Lung (tissue), 12 donors: Measurements from ENCODE around the gene CEP68. TPM values are rescaled to one million over a fixed set of nuclear protein-coding genes. Genes with fewer than 3 reads are reported as not detected.
A peak's percentile ranks its signal among the peaks of the same experiment; 100 is the strongest.

Experiments used
- ATAC-seq: fragments of 200-7000 bp; cut with Tn5 transposase; one replicate; pipeline ENCODE4 v1.9.1; 2020; ENCODE audit warnings: moderate number of reproducible peaks; ENCODE audit not compliant: insufficient read depth, low FRiP score
- DNase-seq, 3 donors: peaks; one replicate each; pipeline ENCODE4 v3.0.0-alpha.2; 2013 to 2017
- H3K27ac ChIP-seq, 2 donors: one replicate each; pipeline ENCODE4 v1.5.1; 2013; ENCODE audit warnings: mild to moderate bottlenecking in 2 of 2, moderate library complexity in 2 of 2, control low read depth in 1 of 2, inconsistent platforms in 1 of 2, low read depth in 1 of 2, low read length in 1 of 2
- H3K27me3 ChIP-seq, 3 donors: one replicate each; pipeline ENCODE4 v1.5.1; 2013; ENCODE audit warnings: low read length in 2 of 3; ENCODE audit not compliant: control insufficient read depth in 3 of 3, insufficient read depth in 3 of 3
- H3K36me3 ChIP-seq, 4 donors: one replicate each; pipeline ENCODE4 v1.5.1; 2013; ENCODE audit warnings: low read length in 4 of 4, mild to moderate bottlenecking in 1 of 4, moderate library complexity in 1 of 4; ENCODE audit not compliant: control insufficient read depth in 4 of 4, insufficient read depth in 4 of 4
- H3K4me1 ChIP-seq, 5 donors: one replicate each; pipeline ENCODE4 v1.5.1; 2013; ENCODE audit warnings: low read length in 5 of 5, mild to moderate bottlenecking in 2 of 5, moderate library complexity in 1 of 5; ENCODE audit not compliant: control insufficient read depth in 5 of 5, insufficient read depth in 5 of 5
- H3K4me3 ChIP-seq: one replicate; pipeline ENCODE4 v1.5.1; 2013; ENCODE audit warnings: mild to moderate bottlenecking, control low read depth, moderate library complexity
- H3K9ac ChIP-seq, 2 donors: one replicate each; pipeline ENCODE4 v1.5.1; 2013; ENCODE audit warnings: low read length in 2 of 2, control low read depth in 1 of 2; ENCODE audit not compliant: insufficient read depth in 1 of 2
- H3K9me3 ChIP-seq, 4 donors: one replicate each; pipeline ENCODE4 v1.5.1; 2013; ENCODE audit warnings: low read length in 3 of 4, mild to moderate bottlenecking in 1 of 4, moderate library complexity in 1 of 4; ENCODE audit not compliant: control insufficient read depth in 4 of 4, insufficient read depth in 3 of 4
- WGBS, 2 donors: extraction: QIAGEN DNeasy Blood & Tissue Kit; methylation state at CpG; one replicate each; pipeline ENCODE4 v1.1.7; 2013; 5-methylcytosine and 5-hydroxymethylcytosine counted together
- polyA plus RNA-seq, 2 donors: library from polyadenylated mRNA; stranded (reverse); fragments of 200-250 nt; gene quantifications; one replicate each; pipeline ENCODE4 v1.2.1, GENCODE V29; 2013
- total RNA-seq, 2 donors: library from RNA; depleted of rRNA in 1 of 2; stranded (reverse); fragments of >200 nt in 1 of 2; gene quantifications; one replicate each; pipeline ENCODE4 v1.2.1, GENCODE V29; 2014 to 2021
- TF ChIP-seq, protein P1 (sequence below): IDR thresholded peaks from 2 replicates; pipeline ENCODE4 v1.5.1; 2012; ENCODE audit warnings: mild to moderate bottlenecking; ENCODE audit errors: control extremely low read depth, extremely low read depth
- donor health status: control.
- donor health status: control.
- donor health status: Bipolar disorder and iron deficiency.
- donor health status: healthy.
- donor health status: DM: yes; HTN: yes; CAD: no.

Gene CEP68
- total and polyA plus RNA-seq, 4 donors = 3.5 to 28.9 (median 8.8) TPM

DNA sequence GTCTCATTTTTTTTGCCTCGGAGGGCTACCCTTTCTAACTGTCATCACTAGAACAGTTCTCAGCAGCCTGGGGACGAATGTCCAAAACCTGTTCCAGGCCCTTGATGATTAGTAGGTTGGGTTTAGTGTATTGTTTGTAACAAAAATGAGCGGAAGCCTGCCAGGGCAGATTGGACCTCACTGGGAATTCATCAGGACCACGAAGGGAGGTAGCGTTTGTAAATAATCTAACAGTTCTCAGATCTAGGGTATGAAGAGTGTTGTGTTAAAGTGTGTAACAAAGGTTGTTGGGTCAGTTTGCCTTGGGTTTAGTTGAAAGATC is 799 bp downstream of the CEP68 start:
- 2 to 4% methylated on average over 5 of the region's 5 CpGs for WGBS, 2 donors
- Histone ChIP-seq H3K27ac (peak overlapping the region; percentile 90 to 91), H3K9ac (peak overlapping the region; percentile 41 to 81), H3K9me3 (no peaks in the 10 kb centered on the region), H3K4me3 (peak overlapping the region; percentile 96), H3K36me3 (peaks cover 0 to 3% (median 0%) of the 10 kb centered on the region in 4 donors), H3K27me3 (no peaks in the 10 kb centered on the region), H3K4me1 (peaks cover 4 to 23% (median 11%) of the 10 kb centered on the region in 5 donors)
- DNase-seq (no peak), ATAC-seq (no peak)
- TF ChIP-seq, protein P1, sequence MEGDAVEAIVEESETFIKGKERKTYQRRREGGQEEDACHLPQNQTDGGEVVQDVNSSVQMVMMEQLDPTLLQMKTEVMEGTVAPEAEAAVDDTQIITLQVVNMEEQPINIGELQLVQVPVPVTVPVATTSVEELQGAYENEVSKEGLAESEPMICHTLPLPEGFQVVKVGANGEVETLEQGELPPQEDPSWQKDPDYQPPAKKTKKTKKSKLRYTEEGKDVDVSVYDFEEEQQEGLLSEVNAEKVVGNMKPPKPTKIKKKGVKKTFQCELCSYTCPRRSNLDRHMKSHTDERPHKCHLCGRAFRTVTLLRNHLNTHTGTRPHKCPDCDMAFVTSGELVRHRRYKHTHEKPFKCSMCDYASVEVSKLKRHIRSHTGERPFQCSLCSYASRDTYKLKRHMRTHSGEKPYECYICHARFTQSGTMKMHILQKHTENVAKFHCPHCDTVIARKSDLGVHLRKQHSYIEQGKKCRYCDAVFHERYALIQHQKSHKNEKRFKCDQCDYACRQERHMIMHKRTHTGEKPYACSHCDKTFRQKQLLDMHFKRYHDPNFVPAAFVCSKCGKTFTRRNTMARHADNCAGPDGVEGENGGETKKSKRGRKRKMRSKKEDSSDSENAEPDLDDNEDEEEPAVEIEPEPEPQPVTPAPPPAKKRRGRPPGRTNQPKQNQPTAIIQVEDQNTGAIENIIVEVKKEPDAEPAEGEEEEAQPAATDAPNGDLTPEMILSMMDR = no peak

DNA sequence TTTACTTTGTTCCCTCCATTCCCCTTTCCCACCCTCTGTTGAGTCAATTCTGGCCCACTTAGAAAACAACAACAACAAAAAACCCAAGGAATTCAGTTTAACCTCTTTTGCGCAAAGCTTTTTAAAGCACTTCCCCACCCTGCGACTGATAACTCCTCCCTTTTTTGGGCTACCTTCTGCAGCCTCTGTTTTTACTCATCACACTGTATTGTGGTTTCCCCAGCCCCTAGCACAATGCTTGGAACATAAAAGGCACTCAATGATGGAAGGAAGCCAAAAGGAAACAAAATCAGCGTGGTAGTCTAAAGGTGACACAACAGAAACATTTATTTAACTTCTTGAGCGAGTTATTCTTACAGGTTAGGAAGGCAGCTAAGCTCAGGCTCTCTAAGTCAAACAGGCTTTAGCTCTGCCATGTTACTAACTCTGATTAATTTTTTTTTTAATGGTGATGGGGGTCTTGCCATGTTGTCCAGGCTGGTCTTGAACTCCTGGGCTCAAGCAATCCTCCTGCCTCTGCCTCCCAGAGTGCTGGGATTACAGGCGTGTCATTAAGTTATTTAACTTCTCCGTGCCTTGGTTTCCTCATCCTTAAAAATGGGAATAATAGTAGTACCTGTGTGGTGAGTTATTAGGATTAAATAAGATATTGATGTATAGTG is 1.3 kb downstream of the CEP68 start:
- no peaks in the 10 kb centered on the region for H3K27me3 ChIP-seq
- WGBS, 2 donors = 36 to 40% methylated on average over 6 of the region's 6 CpGs
- TF ChIP-seq, protein P1 = no peak
- peaks cover 0 to 3% (median 0%) of the 10 kb centered on the region in 4 donors for H3K36me3 ChIP-seq
- peak overlapping the region; percentile 34 to 55 for H3K27ac ChIP-seq
- no peak for ATAC-seq
- H3K9ac ChIP-seq = peak overlapping the region; percentile 41 to 81
- no peak overlapping the region for H3K4me3 ChIP-seq
- peak in 2 of 3 donors; percentile 57 to 70 for DNase-seq
- peaks cover 4 to 23% (median 11%) of the 10 kb centered on the region in 5 donors for H3K4me1 ChIP-seq
- no peaks in the 10 kb centered on the region for H3K9me3 ChIP-seq

DNA sequence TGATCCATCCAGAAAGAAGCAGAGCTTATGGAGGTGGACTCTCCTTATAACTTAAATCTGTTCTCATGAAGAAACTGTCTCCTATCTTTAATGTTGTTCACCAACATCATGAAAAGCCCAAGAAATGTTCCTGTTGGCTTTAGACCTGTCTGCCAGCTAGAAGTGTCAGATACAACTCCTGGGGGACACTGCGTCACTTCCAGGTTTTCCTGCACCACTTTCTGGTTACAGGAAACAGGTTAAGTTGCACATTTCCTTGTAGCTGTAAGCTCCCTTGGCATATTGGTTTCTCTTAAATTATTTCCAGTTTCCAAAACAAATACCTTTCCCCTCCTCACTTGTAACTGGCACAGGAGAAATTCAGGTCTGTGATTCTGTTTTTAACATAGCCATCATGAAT is 2.9 kb downstream of the CEP68 start:
- no peaks in the 10 kb centered on the region for H3K9me3 ChIP-seq
- ATAC-seq (no peak), DNase-seq (peak in 1 of 3 donors; percentile 42)
- whole genome bisulfite sequencing, 2 donors = 31 to 50% methylated on average over 1 of the region's 1 CpG
- peaks cover 0 to 3% (median 0%) of the 10 kb centered on the region in 4 donors for H3K36me3 ChIP-seq
- no peaks in the 10 kb centered on the region for H3K27me3 ChIP-seq
- TF ChIP-seq, protein P1 = no peak
- H3K27ac ChIP-seq = no peak overlapping the region
- H3K4me1 ChIP-seq = peaks cover 4 to 33% (median 16%) of the 10 kb centered on the region in 5 donors
- no peak overlapping the region for H3K4me3 ChIP-seq
- no peak overlapping the region for H3K9ac ChIP-seq
